ENCODE results near the gene PTPRA. TPM values are rescaled to one million over a fixed set of nuclear protein-coding genes. Genes with fewer than 3 reads are reported as not detected.

PTPRA gene
- polyA plus RNA-seq, 1 experiment: 87.4 TPM

- DNase-seq (ENCODE audit: low read depth, low spot score): no peak
- no peaks in the 10 kb centered on the region for H3K27me3 ChIP-seq (ENCODE audit: control insufficient read depth, insufficient read depth, low read length)
- POLR2A ChIA-PET: no interaction called here
- TF ChIP-seq CTCF (IDR thresholded peaks at IDR 0.05; ENCODE audit: low read depth, low read length): no peak
- H3K9me3 ChIP-seq (ENCODE audit: control insufficient read depth, insufficient read depth, low read length): no peaks in the 10 kb centered on the region; the same call in 1 of the 2 replicates
- CTCF ChIA-PET: no interaction called here
- H3K27ac ChIP-seq (ENCODE audit: low read depth, low read length): no peak overlapping the region
- H3K4me3 ChIP-seq (ENCODE audit: low read depth, low read length): no peak overlapping the region
These were observed 3.9 kb upstream of the PTPRA start for GRCh38 chr20:2869381-2869780.

- DNase-seq (ENCODE audit: low read depth, low spot score): no peak
- no peak overlapping the region for H3K4me3 ChIP-seq (ENCODE audit: low read depth, low read length)
- no peaks in the 10 kb centered on the region for H3K27me3 ChIP-seq (ENCODE audit: control insufficient read depth, insufficient read depth, low read length)
- TF ChIP-seq CTCF (IDR thresholded peaks at IDR 0.05; ENCODE audit: low read depth, low read length): no peak
- peak overlapping the region; percentile 57 for H3K27ac ChIP-seq (ENCODE audit: low read depth, low read length)
- CTCF ChIA-PET: interaction anchor here (0.6 to 1.4 kb wide), 4 partner anchors 19 to 349 kb away, joined by 3 to 5 read pairs (median 4); no protein-coding TSS in a partner anchor
- POLR2A ChIA-PET: no interaction called here
- no peaks in the 10 kb centered on the region; the same call in 1 of the 2 replicates for H3K9me3 ChIP-seq (ENCODE audit: control insufficient read depth, insufficient read depth, low read length)
These were observed 2.2 kb upstream of the PTPRA start for GRCh38 chr20:2871111-2871465.

- POLR2A ChIA-PET: interaction anchor here (1.3 kb wide), 1 partner anchor 32 kb away, joined by 3 read pairs; no protein-coding TSS in a partner anchor
- no peak for TF ChIP-seq CTCF (IDR thresholded peaks at IDR 0.05; ENCODE audit: low read depth, low read length)
- H3K4me3 ChIP-seq (ENCODE audit: low read depth, low read length): peak overlapping the region; percentile 85
- CTCF ChIA-PET: interaction anchor here (0.6 to 1.4 kb wide), 4 partner anchors 20 to 348 kb away, joined by 3 to 5 read pairs (median 3); no protein-coding TSS in a partner anchor
- no peak overlapping the region for H3K27ac ChIP-seq (ENCODE audit: low read depth, low read length)
- no peaks in the 10 kb centered on the region; the same call in 1 of the 2 replicates for H3K9me3 ChIP-seq (ENCODE audit: control insufficient read depth, insufficient read depth, low read length)
- H3K27me3 ChIP-seq (ENCODE audit: control insufficient read depth, insufficient read depth, low read length): no peaks in the 10 kb centered on the region
- DNase-seq (ENCODE audit: low read depth, low spot score): no peak
These were observed 1.4 kb upstream of the PTPRA start for GRCh38 chr20:2871661-2872458.

GRCh38 chr20:2872459-2873009 is 747 bp upstream of the PTPRA start:
- peak overlapping the region; percentile 3 for H3K27ac ChIP-seq (ENCODE audit: low read depth, low read length)
- no peaks in the 10 kb centered on the region for H3K27me3 ChIP-seq (ENCODE audit: control insufficient read depth, insufficient read depth, low read length)
- H3K4me3 ChIP-seq (ENCODE audit: low read depth, low read length): peak overlapping the region; percentile 85
- no peak for DNase-seq (ENCODE audit: low read depth, low spot score)
- TF ChIP-seq CTCF (IDR thresholded peaks at IDR 0.05; ENCODE audit: low read depth, low read length): peak; percentile 40
- ChIA-PET POLR2A (interaction anchor here (0.6 to 1.3 kb wide), 3 partner anchors 33 to 83 kb away, joined by 3 to 4 read pairs (median 3); no protein-coding TSS in a partner anchor), CTCF (interaction anchor here (0.6 kb wide), 1 partner anchor 114 kb away, joined by 3 read pairs; no protein-coding TSS in a partner anchor)
- H3K9me3 ChIP-seq (ENCODE audit: control insufficient read depth, insufficient read depth, low read length): no peaks in the 10 kb centered on the region; the same call in 1 of the 2 replicates

GRCh38 chr20:2873747-2874041 is 413 bp downstream of the PTPRA start:
- Histone ChIP-seq H3K9me3 (ENCODE audit: control insufficient read depth, insufficient read depth, low read length) (no peaks in the 10 kb centered on the region; the same call in 1 of the 2 replicates), H3K27me3 (ENCODE audit: control insufficient read depth, insufficient read depth, low read length) (no peaks in the 10 kb centered on the region), H3K4me3 (ENCODE audit: low read depth, low read length) (peak overlapping the region; percentile 85), H3K27ac (ENCODE audit: low read depth, low read length) (no peak overlapping the region)
- TF ChIP-seq CTCF (IDR thresholded peaks at IDR 0.05; ENCODE audit: low read depth, low read length): no peak
- ChIA-PET CTCF (no interaction called here), POLR2A (interaction anchor here (0.7 kb wide), 1 partner anchor 138 kb away, joined by 5 read pairs; no protein-coding TSS in a partner anchor)
- DNase-seq (ENCODE audit: low read depth, low spot score): no peak
